ENCODE results near the gene C1orf167. TPM values are rescaled to one million over a fixed set of nuclear protein-coding genes. Genes with fewer than 3 reads are reported as not detected.
A peak's percentile ranks its signal among the peaks of the same experiment; 100 is the strongest.

The C1orf167 gene
- total and polyA plus RNA-seq, 2 of the 13 experiments (the other 11 are each of a cell fraction or from before 2014, with no cell fraction given): not detected

- TF ChIP-seq ZNF737 (CRISPR knock-in tag; IDR thresholded peaks at IDR 0.05; ENCODE audit: borderline replicate concordance): no peak
- no peak for TF ChIP-seq ZNF484 (CRISPR knock-in tag; IDR thresholded peaks at IDR 0.05; ENCODE audit: borderline replicate concordance, low read depth)
- no peak for TF ChIP-seq YEATS2 (CRISPR knock-in tag; IDR thresholded peaks at IDR 0.05; ENCODE audit: borderline replicate concordance)
- no peak for TF ChIP-seq SNAPC2 (CRISPR knock-in tag; IDR thresholded peaks at IDR 0.05)
- TF ChIP-seq ZNF263 (CRISPR knock-in tag; IDR thresholded peaks at IDR 0.05): no peak
- no peak for TF ChIP-seq ZNF580 (CRISPR knock-in tag; IDR thresholded peaks at IDR 0.05; ENCODE audit: borderline replicate concordance, low read depth)
- TF ChIP-seq ZNF775 (CRISPR knock-in tag; IDR thresholded peaks at IDR 0.05; ENCODE audit: borderline replicate concordance): no peak
- TF ChIP-seq CHCHD3 (CRISPR knock-in tag; IDR thresholded peaks at IDR 0.05): no peak
- no peak for TF ChIP-seq ZNF770 (CRISPR knock-in tag; IDR thresholded peaks at IDR 0.05)
- no peak for TF ChIP-seq ATF6 (CRISPR knock-in tag; conservative IDR thresholded peaks at IDR 0.05)
- TF ChIP-seq MAX (IDR thresholded peaks at IDR 0.05): peak; percentile 57
- no peak for TF ChIP-seq NR0B2 (CRISPR knock-in tag; IDR thresholded peaks at IDR 0.05)
- TF ChIP-seq LCORL (IDR thresholded peaks at IDR 0.05): no peak
- TF ChIP-seq LCORL (CRISPR knock-in tag; IDR thresholded peaks at IDR 0.05): no peak
- no peak for TF ChIP-seq ZNF138 (CRISPR knock-in tag; IDR thresholded peaks at IDR 0.05; ENCODE audit: low read depth)
- no peak for TF ChIP-seq JDP2 (CRISPR knock-in tag; IDR thresholded peaks at IDR 0.05; ENCODE audit: borderline replicate concordance)
- TF ChIP-seq ZFP36L1 (CRISPR knock-in tag; IDR thresholded peaks at IDR 0.05): no peak
- TF ChIP-seq NFYB (CRISPR knock-in tag; IDR thresholded peaks at IDR 0.05): no peak
- TF ChIP-seq ARID2 (CRISPR knock-in tag; IDR thresholded peaks at IDR 0.05; ENCODE audit: borderline replicate concordance): no peak
- TF ChIP-seq IRF2 (CRISPR knock-in tag; IDR thresholded peaks at IDR 0.05): no peak
- TF ChIP-seq UBTF (CRISPR knock-in tag; IDR thresholded peaks at IDR 0.05): no peak
- no peak for TF ChIP-seq NFKB2 (CRISPR knock-in tag; IDR thresholded peaks at IDR 0.05; ENCODE audit: borderline replicate concordance)
- no peak for TF ChIP-seq ZNF17 (CRISPR knock-in tag; IDR thresholded peaks at IDR 0.05)
Measured at GRCh38 chr1:11736746-11737639, 25.0 kb upstream of the C1orf167 start (continued).

Data from HepG2 (cell line).